Mesendoderm (in vitro differentiated cells): ENCODE data around the gene KIRREL2.
A peak's percentile ranks its signal among the peaks of the same experiment; 100 is the strongest.

ENCODE experiments used
- DNase-seq: peaks from one replicate; pipeline ENCODE4 v3.0.0; 2013
- H2AK5ac ChIP-seq: 2 replicates; pipeline ENCODE4 v1.6.1; 2013; ENCODE audit warnings: low read length, inconsistent platforms
- H2BK120ac ChIP-seq: 2 replicates; pipeline ENCODE4 v1.6.1; 2013; ENCODE audit warnings: low read depth, mild to moderate bottlenecking, low read length, moderate library complexity, mixed read lengths
- H2BK15ac ChIP-seq: replicated peaks from 2 replicates; pipeline ENCODE4 v1.6.1; 2013; ENCODE audit warnings: low read depth, mild to moderate bottlenecking, moderate library complexity
- H2BK5ac ChIP-seq: 2 replicates; pipeline ENCODE4 v1.6.1; 2013; ENCODE audit warnings: low read length, inconsistent platforms
- H3K18ac ChIP-seq: 2 replicates; pipeline ENCODE4 v1.6.1; 2013; ENCODE audit warnings: mild to moderate bottlenecking, low read length, mixed read lengths
- H3K23ac ChIP-seq: one replicate; pipeline ENCODE4 v1.6.1; 2013; ENCODE audit warnings: low read length
- H3K27ac ChIP-seq: 2 replicates; pipeline ENCODE4 v1.5.1; 2013; ENCODE audit warnings: low read depth, mild to moderate bottlenecking, inconsistent platforms, low read length, moderate library complexity
- H3K27me3 ChIP-seq: 2 replicates; pipeline ENCODE4 v1.6.1; 2013; ENCODE audit warnings: low read length, control low read depth, mild to moderate bottlenecking, inconsistent platforms; ENCODE audit not compliant: insufficient read depth, poor library complexity
- H3K36me3 ChIP-seq: 2 replicates; pipeline ENCODE4 v1.6.1; 2013; ENCODE audit warnings: low read length, inconsistent platforms; ENCODE audit not compliant: control insufficient read depth, insufficient read depth
- H3K4ac ChIP-seq: one replicate; pipeline ENCODE4 v1.6.1; 2013; ENCODE audit warnings: low read depth, mild to moderate bottlenecking, low read length, moderate library complexity
- H3K4me1 ChIP-seq: 2 replicates; pipeline ENCODE4 v1.6.1; 2013; ENCODE audit warnings: low read depth, low read length, inconsistent platforms; ENCODE audit not compliant: control insufficient read depth
- H3K4me2 ChIP-seq: 2 replicates; pipeline ENCODE4 v1.6.1; 2013; ENCODE audit warnings: low read length
- H3K4me3 ChIP-seq: 2 replicates; pipeline ENCODE4 v1.5.1; 2013; ENCODE audit warnings: mild to moderate bottlenecking, low read length
- H3K56ac ChIP-seq: one replicate; pipeline ENCODE4 v1.6.1; 2013; ENCODE audit warnings: low read length
- H3K79me1 ChIP-seq: 2 replicates; pipeline ENCODE4 v1.6.1; 2013; ENCODE audit warnings: low read length, inconsistent platforms
- H3K79me2 ChIP-seq: 2 replicates; pipeline ENCODE4 v1.6.1; 2013; ENCODE audit warnings: mild to moderate bottlenecking, low read length; ENCODE audit not compliant: control insufficient read depth, insufficient read depth
- H3K9ac ChIP-seq: 2 replicates; pipeline ENCODE4 v1.6.1; 2013; ENCODE audit warnings: low read length, inconsistent platforms
- H4K5ac ChIP-seq: one replicate; pipeline ENCODE4 v1.6.1; 2013; ENCODE audit warnings: low read length
- H4K8ac ChIP-seq: one replicate; pipeline ENCODE4 v1.6.1; 2013; ENCODE audit warnings: low read depth, mild to moderate bottlenecking, control low read depth, low read length, moderate library complexity
- WGBS: extraction: QIAGEN DNeasy Blood & Tissue Kit; methylation state at CpG from one replicate; pipeline ENCODE4 v1.1.7; 2013; ENCODE audit warnings: low lambda C conversion rate, missing lambda C conversion rate; ENCODE audit not compliant: insufficient coverage; ENCODE audit errors: extremely low coverage; 5-methylcytosine and 5-hydroxymethylcytosine counted together

The KIRREL2 gene

DNA sequence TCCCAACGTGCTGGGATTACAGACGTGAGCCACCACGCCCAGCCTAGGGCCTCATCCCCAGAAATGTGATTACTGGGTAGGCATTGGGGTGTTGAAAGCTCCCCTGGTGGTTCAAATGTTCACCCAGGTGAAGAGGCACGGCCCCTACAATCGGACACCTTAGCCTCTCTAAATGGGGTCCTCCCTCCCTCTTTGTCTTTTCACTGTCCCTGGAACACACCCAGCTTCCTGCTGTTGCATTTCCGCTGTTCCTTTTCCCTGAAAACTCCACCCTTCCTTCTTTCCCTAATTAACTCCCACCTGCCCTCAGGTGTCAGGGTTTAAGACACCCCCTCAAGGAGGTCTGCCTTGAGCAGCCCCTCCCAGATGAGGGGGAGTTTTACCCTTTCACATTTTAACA, 40.4 kb upstream of the KIRREL2 start:
- DNase-seq = no peak
- no peak overlapping the region for H3K9ac ChIP-seq
- H2AK5ac ChIP-seq = no peak overlapping the region
- H4K8ac ChIP-seq = no peak overlapping the region
- H3K79me1 ChIP-seq = no peaks in the 10 kb centered on the region
- no CpG with 5 or more reads among the region's 6 CpGs for WGBS
- no peak overlapping the region for H3K18ac ChIP-seq
- no peak overlapping the region for H2BK120ac ChIP-seq
- no peak overlapping the region for H4K5ac ChIP-seq
- no peaks in the 10 kb centered on the region for H3K79me2 ChIP-seq
- H3K27ac ChIP-seq = no peak overlapping the region
- H3K4me2 ChIP-seq = no peak overlapping the region
- H3K23ac ChIP-seq = no peak overlapping the region
- no peaks in the 10 kb centered on the region for H3K4me1 ChIP-seq
- no peak overlapping the region for H2BK15ac ChIP-seq
- no peaks in the 10 kb centered on the region for H3K27me3 ChIP-seq
- no peaks in the 10 kb centered on the region for H3K36me3 ChIP-seq
- no peak overlapping the region for H3K4ac ChIP-seq
- no peak overlapping the region for H2BK5ac ChIP-seq
- H3K56ac ChIP-seq = no peak overlapping the region
- no peak overlapping the region for H3K4me3 ChIP-seq

DNA sequence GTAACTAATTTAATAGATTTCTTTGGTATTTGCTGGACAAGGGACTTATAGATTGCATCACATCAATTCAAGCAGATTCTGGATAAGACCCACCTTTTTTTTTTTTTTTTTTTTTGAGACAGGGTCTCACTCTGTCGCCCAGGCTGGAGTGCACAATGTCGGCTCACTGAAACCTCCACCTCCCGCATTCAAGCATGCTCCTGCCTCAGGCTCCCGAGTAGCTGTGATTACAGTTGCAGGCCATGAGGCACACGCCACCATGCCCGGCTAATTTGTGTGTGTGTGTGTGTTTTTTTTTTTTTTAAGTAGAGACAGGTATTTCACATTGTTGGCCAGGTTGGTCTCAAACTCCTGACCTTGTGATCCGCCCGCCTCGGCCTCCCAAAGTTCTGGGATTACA, 39.9 kb upstream of the KIRREL2 start:
- no CpG with 5 or more reads among the region's 9 CpGs for WGBS
- H3K4me2 ChIP-seq = no peak overlapping the region
- H3K9ac ChIP-seq = no peak overlapping the region
- H3K27me3 ChIP-seq = no peaks in the 10 kb centered on the region
- no peaks in the 10 kb centered on the region for H3K79me2 ChIP-seq
- no peaks in the 10 kb centered on the region for H3K79me1 ChIP-seq
- no peak for DNase-seq
- H3K56ac ChIP-seq = no peak overlapping the region
- no peak overlapping the region for H3K4me3 ChIP-seq
- no peak overlapping the region for H3K27ac ChIP-seq
- no peak overlapping the region for H2AK5ac ChIP-seq
- no peak overlapping the region for H4K5ac ChIP-seq
- no peak overlapping the region for H4K8ac ChIP-seq
- no peak overlapping the region for H3K4ac ChIP-seq
- no peak overlapping the region for H2BK120ac ChIP-seq
- H3K4me1 ChIP-seq = no peaks in the 10 kb centered on the region
- no peak overlapping the region for H3K23ac ChIP-seq
- H3K36me3 ChIP-seq = no peaks in the 10 kb centered on the region
- H2BK5ac ChIP-seq = no peak overlapping the region
- H3K18ac ChIP-seq = no peak overlapping the region
- no peak overlapping the region for H2BK15ac ChIP-seq

DNA sequence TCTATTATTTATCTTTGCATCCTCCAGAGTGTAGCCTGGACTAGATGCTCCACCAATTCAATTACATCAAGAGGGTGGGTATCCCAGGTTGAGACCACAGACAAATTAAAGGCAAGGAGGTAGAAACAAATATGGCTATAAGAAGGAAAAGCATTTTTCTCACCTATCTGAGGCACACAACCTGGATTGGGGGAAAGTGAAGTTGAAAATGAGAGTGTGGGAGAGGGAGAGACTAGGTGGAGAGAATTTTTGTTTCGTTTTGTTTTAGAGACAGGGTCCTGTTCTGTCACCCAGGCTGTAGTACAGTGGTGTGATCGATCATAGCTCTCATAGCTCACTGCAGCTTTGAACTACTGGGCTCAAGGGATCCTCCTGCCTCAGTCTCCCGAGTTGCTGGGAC, 38.3 kb upstream of the KIRREL2 start:
- H3K79me1 ChIP-seq = no peaks in the 10 kb centered on the region
- no CpG with 5 or more reads among the region's 3 CpGs for WGBS

DNA sequence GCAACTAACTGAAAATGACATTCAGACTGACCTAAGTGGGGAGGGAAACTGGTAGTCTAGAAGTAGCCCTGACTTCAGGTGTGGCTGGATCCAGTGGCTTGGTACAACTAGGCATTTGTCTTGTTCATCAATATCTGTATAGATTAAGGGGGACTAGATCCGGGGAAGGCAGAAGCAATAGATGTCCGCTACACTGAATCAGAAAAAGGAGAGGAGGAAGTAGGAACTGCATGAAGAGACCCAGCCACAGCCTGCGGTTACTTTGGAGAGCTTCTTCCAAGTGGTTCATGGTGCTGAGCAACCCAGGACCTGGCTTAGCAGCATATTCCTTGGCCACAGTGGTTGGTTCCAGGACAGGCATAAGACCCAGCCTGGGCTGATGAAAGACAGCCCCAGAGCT, 34.1 kb upstream of the KIRREL2 start:
- no peak for DNase-seq
- no peak overlapping the region for H4K8ac ChIP-seq
- H3K79me2 ChIP-seq = no peaks in the 10 kb centered on the region
- H4K5ac ChIP-seq = no peak overlapping the region
- H3K4ac ChIP-seq = no peak overlapping the region
- H3K56ac ChIP-seq = no peak overlapping the region
- no peaks in the 10 kb centered on the region for H3K27me3 ChIP-seq
- no peak overlapping the region for H2BK5ac ChIP-seq
- no peak overlapping the region for H3K9ac ChIP-seq
- no peak overlapping the region for H3K27ac ChIP-seq
- no peak overlapping the region for H3K18ac ChIP-seq
- WGBS = no CpG with 5 or more reads among the region's 3 CpGs
- H3K79me1 ChIP-seq = no peaks in the 10 kb centered on the region
- H2AK5ac ChIP-seq = no peak overlapping the region
- no peaks in the 10 kb centered on the region for H3K4me1 ChIP-seq
- no peak overlapping the region for H3K4me2 ChIP-seq
- no peak overlapping the region for H2BK15ac ChIP-seq
- H3K23ac ChIP-seq = no peak overlapping the region
- no peak overlapping the region for H3K4me3 ChIP-seq
- no peak overlapping the region for H2BK120ac ChIP-seq
- H3K36me3 ChIP-seq = no peaks in the 10 kb centered on the region

More for the DNA sequence above, 38.3 kb upstream of the KIRREL2 start:
- Histone ChIP-seq H2BK15ac (no peak overlapping the region), H3K4me1 (no peaks in the 10 kb centered on the region), H4K5ac (no peak overlapping the region), H3K27me3 (no peaks in the 10 kb centered on the region), H3K56ac (no peak overlapping the region), H2BK5ac (no peak overlapping the region), H4K8ac (no peak overlapping the region), H3K23ac (no peak overlapping the region), H2BK120ac (no peak overlapping the region), H2AK5ac (no peak overlapping the region), H3K9ac (no peak overlapping the region), H3K36me3 (no peaks in the 10 kb centered on the region), H3K79me2 (no peaks in the 10 kb centered on the region), H3K4me3 (no peak overlapping the region), H3K4ac (no peak overlapping the region), H3K4me2 (no peak overlapping the region), H3K27ac (no peak overlapping the region), H3K18ac (no peak overlapping the region)
- DNase-seq = no peak

DNA sequence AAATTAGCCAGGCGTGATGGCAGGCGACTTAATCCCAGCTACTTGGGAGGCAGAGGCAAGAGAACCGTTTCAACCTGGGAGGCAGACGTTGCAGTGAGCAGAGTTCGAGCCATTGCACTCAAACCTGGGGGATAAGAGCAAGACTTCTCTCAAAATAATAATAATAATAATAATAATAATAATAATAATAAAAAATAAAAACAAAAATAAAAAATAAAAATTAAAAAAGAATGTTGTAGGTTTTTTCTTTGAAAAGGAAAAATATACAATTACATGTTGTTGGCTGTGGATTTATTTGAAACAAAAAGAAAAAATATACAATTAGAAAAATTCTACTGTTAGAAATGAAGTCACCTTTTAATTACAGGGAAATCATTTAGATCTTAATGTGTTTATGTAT, 32.6 kb upstream of the KIRREL2 start:
- no peak overlapping the region for H4K8ac ChIP-seq
- H3K4me2 ChIP-seq = no peak overlapping the region
- H3K79me2 ChIP-seq = no peaks in the 10 kb centered on the region
- H2BK120ac ChIP-seq = no peak overlapping the region
- no peak overlapping the region for H2AK5ac ChIP-seq
- no peak overlapping the region for H3K23ac ChIP-seq
- no peaks in the 10 kb centered on the region for H3K79me1 ChIP-seq
- H3K36me3 ChIP-seq = no peaks in the 10 kb centered on the region
- no peak overlapping the region for H3K56ac ChIP-seq
- H3K4me1 ChIP-seq = no peaks in the 10 kb centered on the region
- no peak overlapping the region for H3K4ac ChIP-seq
- H3K4me3 ChIP-seq = no peak overlapping the region
- H2BK5ac ChIP-seq = no peak overlapping the region
- no peak overlapping the region for H3K18ac ChIP-seq
- no peak overlapping the region for H4K5ac ChIP-seq
- no peak overlapping the region for H2BK15ac ChIP-seq
- H3K27ac ChIP-seq = no peak overlapping the region
- no peak for DNase-seq
- WGBS = no CpG with 5 or more reads among the region's 5 CpGs
- H3K27me3 ChIP-seq = no peaks in the 10 kb centered on the region
- H3K9ac ChIP-seq = no peak overlapping the region

DNA sequence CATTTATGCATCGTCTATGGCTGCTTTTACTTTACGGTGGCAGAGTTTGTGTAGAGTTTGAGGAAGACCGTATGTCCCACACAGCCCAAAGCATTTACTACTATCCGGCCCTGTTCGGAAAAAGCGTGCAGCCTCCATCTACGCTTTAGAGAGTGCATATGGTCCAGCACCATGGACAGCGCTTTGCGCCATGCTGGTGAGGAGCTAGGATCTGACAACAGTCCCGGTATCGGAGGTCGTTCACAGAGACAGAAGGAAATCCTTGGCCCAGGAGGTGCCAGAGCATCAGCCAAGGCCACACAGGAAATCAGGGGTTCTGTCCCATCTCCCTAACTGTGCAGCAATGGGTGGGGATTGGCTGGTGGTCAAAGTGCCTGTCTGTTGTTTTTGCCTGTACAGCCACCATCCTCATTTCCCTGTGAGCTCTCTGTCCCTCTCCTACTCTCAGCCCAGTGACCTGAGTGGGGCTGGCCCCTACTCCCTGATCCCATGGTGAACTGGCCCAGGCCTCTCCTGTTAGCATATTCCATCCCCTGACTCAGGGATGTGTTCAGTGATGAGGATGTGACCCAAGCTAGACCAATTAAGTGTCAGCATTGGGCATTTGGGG, 27.9 kb upstream of the KIRREL2 start:
- Histone ChIP-seq H2BK120ac (no peak overlapping the region), H3K4ac (no peak overlapping the region), H3K56ac (no peak overlapping the region), H4K5ac (no peak overlapping the region), H3K18ac (no peak overlapping the region), H3K23ac (no peak overlapping the region), H3K36me3 (no peaks in the 10 kb centered on the region), H3K27me3 (no peaks in the 10 kb centered on the region), H3K79me1 (no peaks in the 10 kb centered on the region), H2BK15ac (no peak overlapping the region), H3K9ac (no peak overlapping the region), H3K4me2 (no peak overlapping the region), H3K4me1 (no peaks in the 10 kb centered on the region), H2BK5ac (no peak overlapping the region), H3K27ac (no peak overlapping the region), H2AK5ac (no peak overlapping the region), H3K79me2 (no peaks in the 10 kb centered on the region), H3K4me3 (no peak overlapping the region), H4K8ac (no peak overlapping the region)
- no CpG with 5 or more reads among the region's 12 CpGs for WGBS
- peak; percentile 77 for DNase-seq
